Fibroblast of skin of abdomen (primary cell): ENCODE measurements around the gene TECRL.

Experiments
- DNase-seq: peaks from one replicate; pipeline ENCODE4 v3.0.0-alpha.2; 2013

Gene TECRL

GRCh38 chr4:64326507-64326906, 82.7 kb downstream of the TECRL start:
- DNase-seq = no peak

DNA sequence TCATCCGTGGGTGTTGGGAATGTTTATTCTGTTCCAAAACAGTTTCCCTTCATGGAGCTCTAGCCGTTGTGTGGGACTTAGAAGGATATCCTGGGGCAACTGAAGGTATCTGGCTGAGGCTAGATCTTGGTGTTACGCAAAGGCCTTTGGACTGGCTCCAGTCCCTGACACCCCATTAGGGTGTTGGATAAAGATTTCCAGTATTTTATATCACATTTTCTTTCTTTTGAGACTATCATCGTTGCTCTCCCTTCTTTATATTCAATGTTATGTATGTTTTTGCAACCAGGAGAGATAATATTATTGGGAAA, 103.0 kb downstream of the TECRL start:
- no peak for DNase-seq

GRCh38 chr4:64305565-64306254, 103.5 kb downstream of the TECRL start:
- DNase-seq = no peak

- no peak for DNase-seq
These were observed 136.8 kb downstream of the TECRL start for GRCh38 chr4:64272432-64272831.

DNA sequence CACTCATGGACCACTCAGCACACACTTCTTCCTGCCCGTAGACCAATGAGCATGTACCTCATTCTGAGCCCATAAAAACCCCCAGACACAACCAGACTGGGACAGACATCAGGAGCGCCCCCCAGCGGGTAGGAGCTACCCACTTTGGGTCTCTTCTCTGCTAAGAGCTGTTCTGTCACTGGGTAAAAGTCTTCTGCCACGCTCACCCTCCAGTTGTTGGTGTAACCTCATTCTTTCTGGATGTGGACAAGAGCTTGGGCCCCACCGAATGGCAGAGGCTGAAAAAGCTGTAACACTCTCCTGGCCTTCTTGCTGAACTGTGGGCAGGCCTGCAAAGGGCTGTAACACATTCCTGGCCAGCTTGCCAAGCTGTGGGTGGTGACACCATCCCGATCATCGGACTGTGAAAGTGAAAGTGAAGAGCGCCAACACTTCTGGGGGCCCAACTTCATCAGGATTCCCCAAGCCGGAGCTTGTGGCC, 137.6 kb downstream of the TECRL start:
- no peak for DNase-seq

GRCh38 chr4:64266669-64267068, 142.6 kb downstream of the TECRL start:
- no peak for DNase-seq

DNA sequence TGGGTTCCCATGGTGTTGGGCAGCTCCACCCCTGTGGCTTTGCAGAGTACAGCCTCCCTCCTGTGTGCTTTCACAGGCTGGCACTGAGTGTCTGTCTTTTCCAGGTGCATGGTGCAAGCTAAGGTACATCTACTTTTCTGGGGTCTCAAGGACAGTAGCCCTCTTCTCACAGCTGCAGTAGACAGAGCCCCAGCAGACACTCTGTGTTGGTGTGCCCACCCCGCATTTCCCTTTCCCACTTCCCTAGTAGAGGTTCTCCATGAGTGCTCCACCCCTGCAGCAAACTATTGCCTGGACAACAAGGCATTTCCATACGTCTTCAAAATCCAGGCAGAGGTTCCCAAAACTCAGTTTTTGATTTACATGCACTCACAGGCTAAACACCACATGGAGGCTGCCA, 143.0 kb downstream of the TECRL start:
- DNase-seq = no peak

- no peak for DNase-seq
These were observed 157.5 kb downstream of the TECRL start for GRCh38 chr4:64251781-64252180.

GRCh38 chr4:64250488-64250887, 158.8 kb downstream of the TECRL start:
- DNase-seq = no peak

DNA sequence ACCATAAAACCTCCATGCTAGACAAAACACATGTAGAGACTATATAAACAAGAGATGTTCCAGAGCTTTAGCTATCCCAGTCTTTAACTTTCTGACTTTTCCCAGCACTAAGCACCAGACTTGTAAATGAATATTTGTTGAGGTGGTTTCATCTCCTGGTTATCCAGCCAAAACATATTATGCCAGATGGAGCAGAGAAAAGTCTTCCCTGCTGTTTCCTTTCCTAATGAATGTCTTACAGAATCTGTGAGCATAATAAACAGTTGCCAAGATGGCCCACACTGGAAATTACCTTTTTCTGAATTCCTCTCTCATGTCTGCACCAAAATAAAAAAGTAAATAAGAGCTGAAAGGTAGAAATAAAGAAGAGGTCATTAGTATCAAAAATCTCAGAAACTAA, 159.2 kb downstream of the TECRL start:
- no peak for DNase-seq

DNA sequence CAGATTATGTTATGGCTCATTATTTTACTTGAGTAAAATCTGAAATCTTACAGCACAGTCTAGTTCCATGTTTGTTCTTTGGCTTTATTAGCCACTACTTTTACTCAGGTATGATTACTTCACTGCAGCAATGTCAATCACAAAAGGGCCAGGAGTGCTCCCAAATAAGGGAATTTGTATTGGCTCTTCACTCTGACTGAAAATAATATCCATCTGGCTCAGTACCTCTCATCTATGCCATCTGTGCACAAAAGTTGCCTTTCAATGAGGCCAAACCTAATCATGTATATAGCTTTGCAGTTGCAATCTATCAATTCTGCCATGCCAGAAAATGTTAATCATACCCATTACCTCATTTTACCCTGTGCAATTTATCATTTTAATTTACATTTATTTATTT, 161.1 kb downstream of the TECRL start:
- no peak for DNase-seq

DNA sequence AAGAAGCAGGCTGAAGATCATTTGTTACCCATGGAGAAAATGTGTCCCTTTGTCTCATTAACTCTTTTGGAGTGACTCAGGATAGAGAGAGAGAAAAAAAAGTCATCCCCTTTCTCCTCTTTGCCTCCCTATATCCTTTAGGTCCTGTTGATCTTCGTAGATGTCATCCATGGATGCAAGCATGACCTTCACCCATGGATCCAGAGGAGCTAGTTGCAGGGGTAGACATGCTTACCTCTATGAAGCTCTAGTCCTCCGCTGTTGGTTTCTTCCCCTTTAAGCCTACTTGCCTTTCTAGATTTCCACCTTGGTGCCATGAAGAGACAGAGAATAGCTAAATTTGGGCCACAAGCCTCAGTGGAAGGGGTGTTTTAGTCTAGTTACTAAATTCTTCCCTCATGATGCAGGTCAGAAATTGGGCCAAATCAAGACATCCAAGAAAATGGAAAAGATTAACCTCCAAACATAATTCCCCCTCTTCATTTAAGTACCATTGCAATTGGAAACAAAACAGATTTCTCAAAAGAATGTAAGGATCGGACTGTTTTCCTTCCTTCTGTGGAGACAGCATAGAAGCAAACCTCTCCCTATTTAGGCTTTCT, 178.4 kb downstream of the TECRL start:
- DNase-seq = no peak
